Hepatocyte (in vitro differentiated cells): ENCODE data around the gene GPR3.

Experiments
- CTCF ChIP-seq: fragments of 200-600 bp; sonication (generic); IDR thresholded peaks from 2 replicates; pipeline ENCODE4 v1.5.1; 2016; ENCODE audit warnings: antibody characterized with exemption, mild to moderate bottlenecking; ENCODE audit not compliant: poor library complexity
- EZH2 ChIP-seq: fragments of 200-600 bp; sonication (generic); IDR thresholded peaks from 2 replicates; pipeline ENCODE4 v1.6.1; 2016; ENCODE audit warnings: antibody characterized with exemption, mild to moderate bottlenecking, borderline replicate concordance
- EZH2phosphoT487 ChIP-seq: fragments of 200-600 bp; sonication (generic); IDR thresholded peaks from one replicate; pipeline ENCODE4 v1.6.1; 2018; ENCODE audit warnings: antibody characterized with exemption, mild to moderate bottlenecking, low read depth, moderate library complexity; ENCODE audit not compliant: unreplicated experiment, severe bottlenecking

GRCh38 chr1:27351541-27352107 lies 40.8 kb upstream of the GPR3 start:
- TF ChIP-seq CTCF (no peak), EZH2 (no peak), EZH2phosphoT487 (no peak)
